GM08714 (cell line): Measurements from ENCODE around the gene CLIC6.

Experiments used
- H3K4me3 ChIP-seq: fragments of 200-500 bp; sonication (Bioruptor generic); 2 replicates; pipeline ENCODE4 v1.5.1; 2014; ENCODE audit warnings: mild to moderate bottlenecking, low read length, inconsistent platforms
- ZNF274 ChIP-seq: IDR thresholded peaks from 2 replicates; pipeline ENCODE4 v1.6.1; 2012; ENCODE audit warnings: mild to moderate bottlenecking, low read depth, low read length

The CLIC6 gene

DNA sequence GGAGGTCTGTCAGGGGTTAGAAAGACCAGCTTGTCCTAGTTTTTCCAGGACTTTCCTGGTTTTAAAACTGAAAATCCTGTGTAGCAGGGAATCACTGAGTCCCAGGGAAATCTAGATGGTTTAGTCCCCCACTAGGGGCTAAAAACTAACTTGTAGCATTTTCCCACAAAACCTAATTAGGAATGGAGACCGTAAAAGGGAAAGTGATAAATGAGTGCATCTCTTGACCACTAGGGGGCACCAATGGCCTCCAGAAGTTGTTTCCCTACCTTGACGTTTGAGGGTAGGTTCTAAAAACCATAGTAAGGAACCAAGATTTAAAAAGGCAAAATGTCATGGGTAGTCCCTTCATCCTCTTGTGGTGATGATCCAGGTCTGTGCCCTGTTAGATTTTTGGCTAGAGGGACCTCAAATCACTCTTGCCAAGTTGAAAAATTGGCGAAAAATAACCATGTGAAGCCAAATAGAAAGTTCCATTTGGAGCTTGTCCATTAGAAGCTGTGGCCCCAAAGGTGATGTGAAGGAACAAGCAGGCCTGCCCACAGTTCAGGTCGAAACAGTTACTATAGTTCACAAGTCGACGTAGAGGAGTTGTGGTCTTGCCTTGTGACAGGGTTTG lies 24.5 kb downstream of the CLIC6 start:
- H3K4me3 ChIP-seq, result no peak overlapping the region
- no peak for TF ChIP-seq ZNF274

DNA sequence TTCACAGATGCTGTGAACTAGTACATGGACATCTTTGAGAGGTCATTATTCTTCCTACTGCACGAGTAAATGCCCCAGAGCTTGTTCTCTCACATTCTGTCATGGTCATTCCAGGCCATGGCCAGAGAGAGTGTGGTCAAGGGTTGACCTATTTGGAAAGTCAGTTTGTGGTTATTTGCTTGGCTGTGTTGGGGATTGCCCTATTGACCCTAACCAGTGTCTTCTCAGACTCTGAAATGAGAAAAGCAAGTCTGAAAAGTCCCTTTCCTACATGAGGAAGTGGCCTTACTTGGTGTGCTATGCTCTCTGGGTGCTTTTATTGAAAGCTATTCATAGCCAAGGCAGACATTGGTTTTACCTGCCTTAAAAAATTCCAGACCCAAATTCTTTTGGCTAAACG lies 26.6 kb downstream of the CLIC6 start:
- no peak overlapping the region for H3K4me3 ChIP-seq

DNA sequence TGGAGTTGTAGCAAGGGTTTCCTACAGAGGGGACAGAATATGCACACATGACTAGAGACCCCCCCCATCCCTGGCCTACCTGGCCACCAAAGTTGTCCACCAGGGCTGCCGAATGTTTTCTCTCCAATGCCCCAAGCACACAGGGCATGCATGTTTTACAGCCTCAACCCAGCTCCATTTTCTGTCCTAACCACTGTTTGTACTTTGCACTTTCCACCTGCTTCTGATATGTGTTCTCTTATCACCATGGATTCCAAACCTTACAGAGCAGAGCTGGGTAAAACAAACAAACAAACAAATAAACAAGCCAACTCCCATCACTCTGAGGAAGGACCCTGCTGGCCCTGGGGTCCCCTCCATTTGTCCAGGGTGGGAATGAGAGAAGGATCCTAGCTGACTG lies 27.3 kb downstream of the CLIC6 start:
- no peak for TF ChIP-seq ZNF274
- no peak overlapping the region for H3K4me3 ChIP-seq

More for the DNA sequence above, 26.6 kb downstream of the CLIC6 start:
- TF ChIP-seq ZNF274, result no peak

DNA sequence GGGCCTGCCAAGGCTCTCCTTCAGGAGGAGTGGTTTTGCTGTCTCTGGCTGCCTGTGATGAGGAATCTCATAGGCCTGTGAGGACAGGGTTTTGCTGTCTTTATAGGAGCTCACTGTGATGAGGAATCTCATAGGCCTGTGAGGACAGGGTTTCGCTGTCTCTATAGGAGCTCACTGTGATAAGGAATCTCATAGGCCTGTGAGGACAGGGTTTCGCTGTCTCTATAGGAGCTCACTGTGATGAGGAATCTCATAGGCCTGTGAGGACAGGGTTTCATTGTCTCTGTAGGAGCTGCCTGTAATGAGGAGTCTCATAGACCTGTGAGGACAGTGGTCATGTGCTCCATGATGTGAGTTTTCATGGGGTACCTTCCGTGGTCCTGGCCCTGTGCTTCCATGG lies 29.0 kb downstream of the CLIC6 start:
- H3K4me3 ChIP-seq, result no peak overlapping the region
- TF ChIP-seq ZNF274, result no peak

DNA sequence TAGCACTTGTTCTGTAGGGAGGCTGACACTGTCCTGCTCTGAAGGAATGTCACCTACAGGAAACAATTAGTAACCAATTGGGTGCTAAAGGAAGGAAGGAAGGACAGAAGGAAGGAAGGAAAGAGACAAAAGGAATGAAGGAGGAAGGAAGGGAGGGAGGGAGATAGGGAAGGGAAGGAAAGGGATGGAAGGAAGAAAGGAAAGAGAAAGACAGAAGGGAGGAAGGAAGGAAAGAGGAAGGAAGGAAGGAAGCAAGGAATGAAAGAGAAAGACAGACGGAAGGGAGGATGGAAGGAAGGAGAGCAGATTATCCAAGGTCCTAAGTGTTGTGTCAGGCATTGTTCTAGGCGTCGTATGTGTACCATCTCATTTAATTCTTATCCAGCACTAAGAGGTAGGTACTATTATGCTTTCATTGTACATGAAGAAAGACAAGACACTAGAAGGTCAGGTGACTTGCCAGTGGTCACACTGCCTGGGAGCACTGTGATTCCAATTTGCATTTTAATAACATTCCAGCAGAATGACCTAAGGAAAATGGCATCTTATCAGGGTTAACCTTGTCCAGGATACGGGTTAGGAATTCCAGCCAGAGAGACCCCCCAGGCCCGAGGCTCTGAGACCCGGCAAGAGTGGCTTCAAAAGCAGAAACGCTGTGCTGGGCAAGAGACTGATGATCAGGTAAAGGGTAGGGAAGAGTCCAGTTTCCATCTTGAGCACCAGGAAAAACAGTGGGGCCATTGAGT lies 29.6 kb downstream of the CLIC6 start:
- H3K4me3 ChIP-seq, result no peak overlapping the region
- TF ChIP-seq ZNF274, result no peak

DNA sequence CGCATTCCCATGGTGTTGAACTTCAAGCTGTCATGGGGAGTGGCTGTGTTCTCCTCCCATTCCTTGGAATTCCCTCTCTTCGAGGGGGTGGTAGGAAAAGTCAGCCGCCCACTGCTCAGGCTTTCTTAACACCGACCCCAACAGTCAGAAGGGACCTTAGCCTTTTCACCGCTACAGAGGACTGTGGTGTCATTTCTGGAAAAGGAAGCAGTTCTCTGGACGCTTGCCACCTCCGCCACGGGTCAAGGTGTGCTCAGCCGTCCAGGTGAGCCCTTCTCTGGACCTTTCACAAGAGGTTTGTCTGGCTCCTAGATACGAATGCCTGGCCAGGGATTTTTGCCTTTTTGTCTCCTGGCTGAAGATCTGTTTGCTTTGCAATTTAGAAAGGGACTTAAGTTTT lies 31.8 kb downstream of the CLIC6 start:
- H3K4me3 ChIP-seq, result no peak overlapping the region
- TF ChIP-seq ZNF274, result no peak

DNA sequence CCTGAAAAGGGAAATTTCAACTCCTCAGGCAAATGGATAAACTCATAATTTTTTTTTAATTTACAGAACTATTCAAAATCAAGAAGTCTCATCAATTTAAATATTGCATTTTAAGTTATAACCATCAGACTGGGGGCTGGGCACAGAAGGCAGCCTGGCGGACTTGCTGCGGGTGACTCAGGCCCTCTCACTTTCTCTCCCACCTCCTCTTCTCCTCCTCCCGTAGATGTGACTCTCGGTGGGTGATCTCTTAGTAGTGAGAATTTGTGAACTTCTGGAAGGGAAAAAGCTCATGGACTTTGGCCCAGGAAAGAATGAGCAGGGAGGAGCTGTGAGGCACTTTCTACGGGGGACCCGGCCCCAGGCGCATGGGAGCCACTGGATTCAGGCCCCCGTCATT lies 32.9 kb downstream of the CLIC6 start:
- no peak overlapping the region for H3K4me3 ChIP-seq
- no peak for TF ChIP-seq ZNF274

DNA sequence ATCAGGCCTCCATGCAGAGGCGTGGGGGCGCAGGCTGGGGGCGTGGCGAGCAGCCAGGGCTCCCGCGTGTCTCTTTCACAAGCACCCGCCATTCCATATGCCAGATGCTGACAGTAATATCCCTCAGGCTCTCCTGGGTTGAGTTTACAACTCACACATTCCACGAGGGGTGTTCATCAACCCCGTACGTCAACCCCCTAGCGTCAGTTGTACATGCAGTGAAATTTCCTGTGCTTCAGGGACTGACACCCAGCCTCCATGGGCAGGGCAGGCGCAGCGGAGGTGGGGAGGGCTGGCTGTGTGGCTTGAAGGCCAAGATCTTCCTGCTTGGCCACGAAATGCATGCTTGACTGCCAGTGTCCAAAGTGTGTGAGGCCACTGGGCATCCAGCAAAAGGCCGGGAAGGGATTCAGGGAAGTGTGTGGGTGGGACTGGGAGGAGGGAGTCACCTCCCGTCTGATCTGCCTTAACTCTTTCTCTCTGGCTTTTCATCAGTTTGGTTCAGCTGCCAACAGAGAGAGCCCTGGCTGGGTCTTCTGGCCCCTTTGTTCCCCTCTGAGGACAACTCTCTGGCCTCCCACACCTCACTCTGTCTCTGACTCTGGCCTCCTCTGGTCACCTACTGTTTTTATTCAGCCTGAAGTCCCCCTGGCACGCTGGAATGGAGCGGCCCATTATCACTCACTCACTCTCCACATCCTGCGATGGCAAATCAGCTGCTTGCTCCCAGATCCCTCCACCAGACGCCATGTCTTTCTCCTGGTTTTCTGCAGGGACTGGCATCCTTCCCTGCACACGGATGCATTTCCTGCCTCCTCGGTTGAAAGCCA lies 33.8 kb downstream of the CLIC6 start:
- no peak for TF ChIP-seq ZNF274
- no peak overlapping the region for H3K4me3 ChIP-seq

DNA sequence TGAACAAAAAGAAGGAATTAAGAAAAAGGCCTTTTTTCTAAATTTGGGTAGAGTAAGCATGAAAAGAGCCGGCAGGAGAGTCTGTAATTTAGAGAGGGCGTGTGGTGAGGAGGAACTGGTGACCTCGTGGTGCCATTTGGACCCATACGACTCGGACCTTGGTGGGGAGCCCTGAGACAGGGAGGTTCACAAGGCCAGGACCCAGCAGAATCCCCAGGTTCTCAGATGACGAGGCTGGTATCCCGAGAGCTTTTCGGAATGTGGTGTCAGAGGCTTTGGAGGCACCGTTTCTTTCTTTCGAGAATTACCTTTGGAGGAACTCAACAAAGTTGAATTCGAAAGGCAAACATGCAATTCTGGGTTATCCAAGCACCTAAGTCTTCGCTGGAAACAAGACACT lies 34.8 kb downstream of the CLIC6 start:
- no peak for TF ChIP-seq ZNF274

DNA sequence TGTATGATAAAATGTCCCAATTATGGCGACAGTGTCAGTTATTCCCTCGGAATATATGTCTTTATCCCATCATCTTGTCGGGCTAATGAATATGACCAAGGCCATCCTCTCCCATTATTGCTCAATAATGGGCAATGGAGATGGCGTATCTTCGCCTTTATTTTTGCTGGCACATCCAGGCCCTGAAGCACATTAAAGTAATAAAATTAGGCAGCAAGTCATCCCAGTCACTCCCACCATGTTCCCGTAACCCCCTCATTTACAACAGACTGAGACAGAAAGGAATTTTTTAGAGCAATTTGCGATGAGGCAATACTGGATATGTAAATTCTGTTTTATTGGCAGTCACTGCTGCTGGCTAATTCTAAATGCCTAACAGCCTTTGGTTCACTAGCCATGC lies 35.3 kb downstream of the CLIC6 start:
- no peak for TF ChIP-seq ZNF274
- H3K4me3 ChIP-seq, result no peak overlapping the region

More for the DNA sequence above, 34.8 kb downstream of the CLIC6 start:
- H3K4me3 ChIP-seq, result no peak overlapping the region

DNA sequence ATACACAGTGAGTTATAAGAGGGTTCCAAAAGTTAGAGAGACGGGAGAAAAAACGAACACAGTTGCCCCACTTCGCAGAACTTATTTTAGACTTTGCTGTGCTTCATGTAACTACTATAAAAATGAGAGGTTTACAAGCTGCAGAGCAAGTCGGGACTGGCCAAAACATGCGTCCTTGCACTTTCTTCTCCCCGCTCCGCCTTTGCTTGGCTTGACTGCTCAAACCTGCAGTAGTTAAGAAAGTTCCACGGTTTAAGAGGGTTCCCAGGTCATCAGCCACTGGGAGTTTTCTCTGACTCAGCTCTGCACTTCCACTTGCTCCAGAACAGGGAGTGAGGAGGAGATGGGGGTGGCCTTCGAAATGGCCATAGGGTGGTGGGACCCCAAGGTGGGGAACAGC lies 36.2 kb downstream of the CLIC6 start:
- no peak overlapping the region for H3K4me3 ChIP-seq
- no peak for TF ChIP-seq ZNF274

DNA sequence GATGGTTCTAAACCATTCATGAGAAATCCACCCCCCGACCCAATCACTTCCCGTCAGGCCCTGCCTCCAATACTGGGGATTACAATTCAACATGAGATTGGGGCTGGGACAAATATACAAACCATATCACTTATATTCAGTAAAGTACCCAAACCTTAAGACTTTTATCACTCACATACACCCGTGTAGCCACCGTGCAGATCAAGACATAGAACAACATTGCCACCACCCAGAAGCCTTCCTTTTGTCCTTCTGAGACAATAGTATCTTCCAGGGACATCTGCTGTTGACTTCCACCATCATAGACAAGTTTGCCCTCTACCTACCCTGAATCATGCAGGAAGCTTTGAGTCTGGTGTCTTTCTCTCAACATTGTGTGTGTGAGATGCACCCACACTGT lies 37.5 kb downstream of the CLIC6 start:
- TF ChIP-seq ZNF274, result no peak
- H3K4me3 ChIP-seq, result no peak overlapping the region

DNA sequence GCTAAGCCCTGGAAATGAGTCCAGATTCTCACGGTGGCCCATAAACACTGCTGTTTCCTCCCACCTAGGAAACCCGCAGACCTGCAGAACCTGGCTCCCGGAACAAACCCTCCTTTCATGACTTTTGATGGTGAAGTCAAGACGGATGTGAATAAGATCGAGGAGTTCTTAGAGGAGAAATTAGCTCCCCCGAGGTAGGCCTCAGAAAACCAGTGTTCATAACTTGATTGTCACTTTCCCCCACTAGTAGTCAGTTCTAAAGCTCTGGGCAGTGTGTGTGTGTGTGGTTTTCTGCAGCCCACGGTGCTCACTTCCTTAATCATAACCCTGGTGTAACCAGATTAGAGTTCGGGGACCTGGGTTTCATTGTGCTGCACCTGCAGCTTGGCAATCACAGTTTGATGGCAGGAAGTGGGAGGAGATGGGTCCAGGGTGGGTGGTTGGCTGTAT lies 39.1 kb downstream of the CLIC6 start:
- TF ChIP-seq ZNF274, result no peak
- H3K4me3 ChIP-seq, result no peak overlapping the region

DNA sequence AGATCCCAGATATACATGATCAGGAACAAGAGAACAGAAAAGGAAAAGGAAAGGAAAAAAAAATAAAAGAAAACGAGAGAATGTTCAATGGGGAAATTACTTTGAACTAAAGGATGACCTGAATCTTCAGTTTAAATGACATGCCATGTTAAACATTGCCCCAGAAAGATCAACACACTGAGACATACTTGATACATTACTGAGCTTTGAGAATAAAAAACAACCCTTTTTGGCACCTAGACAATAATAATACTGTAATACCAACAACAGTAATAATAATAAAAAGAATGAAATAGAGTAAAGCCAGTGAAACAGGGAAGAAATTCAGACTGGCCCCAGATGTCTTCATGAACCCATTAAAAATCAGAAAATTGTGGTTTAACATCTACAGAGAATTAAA lies 44.8 kb downstream of the CLIC6 start:
- TF ChIP-seq ZNF274, result no peak
- H3K4me3 ChIP-seq, result no peak overlapping the region

DNA sequence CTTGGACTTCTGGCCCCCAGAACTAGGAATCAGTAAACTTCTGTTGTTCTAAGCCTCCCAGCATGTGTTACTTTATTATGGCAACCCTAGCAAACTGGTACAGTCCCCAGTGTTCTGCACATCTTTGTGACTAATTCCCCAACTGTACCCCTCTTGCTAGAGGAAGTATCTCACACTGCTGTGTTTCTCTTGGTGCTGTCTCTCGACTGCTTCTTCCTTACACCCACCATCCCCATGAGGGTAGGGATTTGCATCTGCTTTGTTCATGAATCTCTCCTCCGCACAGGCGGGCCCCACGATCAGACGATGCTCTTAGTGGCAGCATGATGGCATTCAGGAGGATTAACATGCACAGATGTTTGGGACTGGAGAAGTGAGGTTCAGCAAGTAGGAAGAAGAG lies 46.7 kb downstream of the CLIC6 start:
- no peak for TF ChIP-seq ZNF274
- no peak overlapping the region for H3K4me3 ChIP-seq
